Superior temporal gyrus (tissue), 1 donor: Measurements from ENCODE around the gene PRR5L.

Experiments used
- DNase-seq: peaks from one replicate; pipeline ENCODE4 v3.0.0-alpha.2; 2016; ENCODE audit errors: extremely low spot score

Gene PRR5L

DNA sequence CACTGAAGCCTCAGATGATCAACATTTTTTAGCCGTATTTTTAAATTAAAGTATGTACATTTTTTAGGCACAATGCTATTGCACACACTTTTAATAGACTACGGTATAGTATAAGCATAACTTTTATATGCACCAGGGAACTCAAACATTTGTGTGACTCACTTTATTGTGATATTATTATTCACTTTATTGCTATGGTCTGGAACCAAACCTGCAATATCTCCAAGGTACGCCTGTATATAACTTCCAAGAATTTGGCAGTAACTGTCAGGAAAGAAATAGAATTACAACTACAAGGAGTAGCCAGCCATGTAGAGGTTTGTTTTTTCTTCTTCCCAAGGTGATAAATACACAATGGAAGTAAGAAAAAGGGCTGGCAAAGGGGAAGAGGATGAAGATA, 62.3 kb downstream of the PRR5L start:
- no peak for DNase-seq

- DNase-seq, result no peak
Observed at GRCh38 chr11:36360318-36360717, 64.2 kb downstream of the PRR5L start.

DNA sequence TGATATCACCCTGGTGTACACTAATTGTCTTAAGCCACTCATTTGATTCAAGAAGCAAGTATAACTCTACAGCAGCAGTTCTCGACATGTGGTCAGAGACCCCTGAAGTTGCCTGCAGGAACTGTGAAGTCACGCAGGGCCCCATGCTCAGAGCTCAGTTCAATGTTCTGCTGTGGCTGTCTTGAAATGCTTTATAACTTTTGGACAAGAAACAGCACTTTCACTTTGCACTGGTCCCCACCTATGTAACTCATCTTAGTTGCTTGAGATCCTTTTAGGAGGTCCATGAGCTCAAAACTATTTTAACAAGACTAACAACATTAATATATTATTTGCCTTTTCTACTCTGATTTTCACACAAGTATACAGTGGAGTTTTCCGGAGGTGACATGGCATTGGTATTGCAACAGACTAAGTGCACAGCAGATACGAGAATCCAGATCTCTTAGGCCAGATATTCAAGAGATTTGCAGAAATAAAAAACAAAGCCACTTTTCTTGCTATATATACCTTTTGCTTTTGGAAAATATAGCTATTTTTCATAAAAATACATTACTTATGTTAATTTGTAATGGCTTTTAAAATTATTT, 64.8 kb downstream of the PRR5L start:
- DNase-seq, result no peak

DNA sequence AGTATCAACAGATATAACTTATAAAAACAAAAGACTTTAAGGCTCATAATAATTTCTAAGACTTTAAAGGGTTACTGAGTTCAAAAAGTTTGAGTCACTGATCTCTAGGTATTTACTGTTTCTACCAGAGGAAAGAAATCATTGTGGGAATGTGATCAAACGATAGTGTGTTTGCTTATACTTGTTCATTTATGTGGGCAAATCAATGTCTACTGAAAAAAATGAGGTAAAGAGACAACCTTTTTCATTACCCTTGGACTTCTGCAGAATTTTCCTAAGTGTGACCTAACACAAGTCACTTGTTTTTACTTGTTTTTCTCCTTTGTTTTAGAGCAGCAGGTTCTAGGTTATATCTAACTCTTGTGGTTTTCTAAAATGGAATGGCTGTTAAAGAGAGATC, 65.4 kb downstream of the PRR5L start:
- DNase-seq, result no peak

- DNase-seq, result no peak
Observed at GRCh38 chr11:36361901-36362391, 65.9 kb downstream of the PRR5L start.

GRCh38 chr11:36362902-36363301, 66.8 kb downstream of the PRR5L start:
- no peak for DNase-seq

GRCh38 chr11:36363361-36364268, 67.5 kb downstream of the PRR5L start:
- DNase-seq, result no peak

- DNase-seq, result no peak
Observed at GRCh38 chr11:36364551-36365325, 68.7 kb downstream of the PRR5L start.

DNA sequence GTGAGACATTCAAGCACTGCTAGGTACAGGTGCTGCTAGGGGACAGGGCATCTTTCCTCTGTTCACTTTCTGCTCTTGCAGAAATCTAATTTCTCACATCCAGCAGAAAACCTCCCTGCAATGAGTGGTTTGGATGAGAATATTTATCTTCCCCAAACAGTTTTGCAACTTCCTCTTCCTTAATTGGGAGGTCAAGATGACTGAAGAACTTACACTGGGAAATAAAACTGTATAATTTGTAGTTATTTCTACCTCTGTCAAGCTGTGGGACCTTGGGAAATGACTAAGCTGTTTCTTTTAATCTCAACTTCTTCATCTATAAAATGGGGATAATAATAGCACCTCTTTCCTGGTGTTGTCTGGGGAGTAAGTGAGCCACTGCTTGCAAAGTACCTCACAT, 69.8 kb downstream of the PRR5L start:
- DNase-seq, result no peak

GRCh38 chr11:36367806-36368680, 72.0 kb downstream of the PRR5L start:
- DNase-seq, result no peak

DNA sequence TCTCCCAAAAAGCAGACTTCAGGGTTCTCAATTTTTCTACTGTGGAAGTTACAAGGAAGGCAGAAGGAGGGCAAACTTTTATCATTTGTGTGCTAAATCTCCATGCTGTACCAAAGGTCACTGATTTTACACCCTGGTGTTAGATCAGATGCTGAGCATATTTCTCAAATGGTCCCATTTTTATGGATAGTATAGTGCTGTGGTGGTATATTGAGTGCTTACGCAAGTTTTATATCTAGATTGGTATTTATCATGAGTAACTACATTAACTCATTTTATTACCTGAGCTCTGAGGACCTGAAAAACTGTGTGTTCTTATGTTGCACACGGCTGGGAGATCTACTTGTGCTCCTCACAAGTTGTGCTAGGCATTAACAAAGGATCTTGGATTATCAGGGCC, 75.1 kb downstream of the PRR5L start:
- no peak for DNase-seq

GRCh38 chr11:36371590-36371989, 75.5 kb downstream of the PRR5L start:
- DNase-seq, result no peak

GRCh38 chr11:36372101-36372771, 76.1 kb downstream of the PRR5L start:
- no peak for DNase-seq

DNA sequence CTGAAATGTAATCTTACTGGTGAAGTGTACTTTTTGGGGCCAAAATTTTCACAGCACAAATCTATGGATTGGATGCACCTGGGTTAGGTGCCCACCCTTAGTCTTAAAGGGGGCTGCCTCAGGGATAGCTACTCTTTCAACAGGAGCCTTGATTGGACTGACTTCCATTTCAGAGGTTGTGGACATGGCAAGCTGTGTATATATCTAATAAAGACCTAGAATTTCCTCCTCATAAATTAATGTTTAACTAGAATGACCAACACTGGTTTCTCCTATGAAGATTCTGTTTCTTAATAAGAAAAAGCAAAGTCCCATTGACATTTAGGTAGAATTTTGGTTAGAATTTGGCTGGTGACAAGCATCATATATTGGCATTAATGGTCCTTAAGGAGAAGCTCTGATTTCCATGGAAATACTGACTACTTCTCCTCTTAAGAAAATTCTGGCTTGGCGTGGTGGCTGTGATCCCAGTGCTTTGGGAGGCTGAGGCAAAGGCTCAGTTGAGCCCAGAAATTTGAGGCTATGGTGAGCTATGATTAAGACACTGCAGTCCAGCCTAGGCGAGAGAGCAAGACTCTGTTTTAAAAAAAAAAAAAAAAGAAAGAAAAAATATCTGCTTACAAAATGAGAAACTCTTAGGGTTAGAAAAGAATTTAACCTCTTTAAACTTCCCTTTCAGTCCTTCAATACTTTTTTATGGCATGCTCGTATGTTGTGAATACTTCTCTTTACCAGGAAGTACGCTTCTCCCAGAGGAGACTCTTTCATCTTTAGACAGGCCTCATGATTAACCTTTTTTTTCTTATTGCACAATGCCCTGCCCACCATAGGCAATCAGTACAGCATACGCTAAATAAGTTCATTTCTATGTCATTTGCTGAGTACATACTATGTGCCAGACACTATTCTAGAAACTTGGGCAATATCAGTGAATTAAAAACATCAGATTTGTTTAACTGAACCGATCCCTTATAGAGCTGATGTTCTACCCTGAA, 77.2 kb downstream of the PRR5L start:
- DNase-seq, result no peak

GRCh38 chr11:36374726-36375125, 78.6 kb downstream of the PRR5L start:
- DNase-seq, result no peak

- no peak for DNase-seq
Observed at GRCh38 chr11:36375353-36376008, 79.4 kb downstream of the PRR5L start.

GRCh38 chr11:36376009-36376887, 80.2 kb downstream of the PRR5L start:
- DNase-seq, result no peak
